OCI-LY1 (cell line): ENCODE data around the gene STPG1.

Source experiments
- EZH2 ChIP-seq: fragments of 200-600 bp; sonication (generic), shearing (Covaris generic); IDR thresholded peaks from 2 replicates; pipeline ENCODE4 v1.8.0; 2017; ENCODE audit warnings: borderline replicate concordance, mixed run types, mild to moderate bottlenecking, antibody characterized with exemption, low read length, moderate library complexity, mixed read lengths
- TF ChIP-seq, protein P1 (sequence below): fragments of 200-600 bp; sonication (generic), shearing (Covaris generic); IDR thresholded peaks from 2 replicates; pipeline ENCODE4 v1.5.1; 2017; ENCODE audit warnings: mild to moderate bottlenecking, antibody characterized with exemption, low read length, moderate library complexity, mixed read lengths

DNA sequence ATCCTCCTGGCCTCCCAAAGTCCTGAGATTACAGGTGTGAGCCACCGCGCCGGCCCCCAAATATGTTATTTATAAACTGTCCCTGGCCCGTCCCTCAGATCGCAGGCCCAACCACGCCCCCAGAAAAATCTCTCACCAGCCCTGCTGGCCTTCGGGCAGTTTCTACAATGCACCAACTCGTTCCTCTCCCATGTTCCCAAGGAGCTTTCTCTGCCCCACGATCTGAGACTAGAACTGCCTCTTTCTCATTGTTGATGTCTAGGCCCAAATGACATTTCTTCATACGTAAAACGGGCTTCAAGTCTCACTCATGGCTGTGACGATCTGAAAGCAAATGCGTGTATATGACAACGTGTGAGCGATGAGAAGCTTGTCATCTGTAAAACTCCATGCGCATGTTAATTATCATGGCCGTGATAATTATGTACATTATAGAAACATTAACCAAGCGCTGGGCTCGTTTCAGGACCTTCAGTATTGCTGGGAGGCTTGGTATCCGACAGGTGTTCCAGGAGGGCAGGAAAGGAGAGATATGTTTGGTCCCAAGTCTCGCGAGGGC, 1.3 kb upstream of the STPG1 start:
- TF ChIP-seq EZH2, result no peak
- TF ChIP-seq, protein P1, sequence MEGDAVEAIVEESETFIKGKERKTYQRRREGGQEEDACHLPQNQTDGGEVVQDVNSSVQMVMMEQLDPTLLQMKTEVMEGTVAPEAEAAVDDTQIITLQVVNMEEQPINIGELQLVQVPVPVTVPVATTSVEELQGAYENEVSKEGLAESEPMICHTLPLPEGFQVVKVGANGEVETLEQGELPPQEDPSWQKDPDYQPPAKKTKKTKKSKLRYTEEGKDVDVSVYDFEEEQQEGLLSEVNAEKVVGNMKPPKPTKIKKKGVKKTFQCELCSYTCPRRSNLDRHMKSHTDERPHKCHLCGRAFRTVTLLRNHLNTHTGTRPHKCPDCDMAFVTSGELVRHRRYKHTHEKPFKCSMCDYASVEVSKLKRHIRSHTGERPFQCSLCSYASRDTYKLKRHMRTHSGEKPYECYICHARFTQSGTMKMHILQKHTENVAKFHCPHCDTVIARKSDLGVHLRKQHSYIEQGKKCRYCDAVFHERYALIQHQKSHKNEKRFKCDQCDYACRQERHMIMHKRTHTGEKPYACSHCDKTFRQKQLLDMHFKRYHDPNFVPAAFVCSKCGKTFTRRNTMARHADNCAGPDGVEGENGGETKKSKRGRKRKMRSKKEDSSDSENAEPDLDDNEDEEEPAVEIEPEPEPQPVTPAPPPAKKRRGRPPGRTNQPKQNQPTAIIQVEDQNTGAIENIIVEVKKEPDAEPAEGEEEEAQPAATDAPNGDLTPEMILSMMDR, result no peak
